Retina (tissue), 1 donor: Measurements from ENCODE around the gene CALHM3.

Experiments
- DNase-seq: peaks from one replicate; pipeline ENCODE4 v3.0.0-alpha.2; 2016

The CALHM3 gene

DNA sequence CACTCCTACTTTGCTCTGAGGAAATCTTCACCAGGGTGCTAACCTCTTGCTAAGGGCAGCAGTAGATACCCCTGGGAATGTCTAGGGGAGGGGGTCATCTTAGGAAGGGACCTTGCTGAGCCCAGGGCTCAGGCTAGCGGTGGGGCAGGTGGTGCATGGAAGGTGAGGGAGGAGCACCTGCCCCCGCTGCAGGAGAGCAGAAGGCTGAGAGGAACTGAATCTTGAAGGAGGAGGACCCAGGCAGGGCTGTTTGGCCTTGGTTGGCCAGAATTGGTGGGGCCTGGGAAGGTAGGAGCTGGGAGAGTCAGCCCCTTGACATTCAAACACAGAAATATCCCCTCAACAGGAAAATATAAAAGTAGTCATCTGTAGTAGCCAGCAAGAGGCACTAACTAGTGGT, 7.0 kb downstream of the CALHM3 start:
- DNase-seq = no peak

DNA sequence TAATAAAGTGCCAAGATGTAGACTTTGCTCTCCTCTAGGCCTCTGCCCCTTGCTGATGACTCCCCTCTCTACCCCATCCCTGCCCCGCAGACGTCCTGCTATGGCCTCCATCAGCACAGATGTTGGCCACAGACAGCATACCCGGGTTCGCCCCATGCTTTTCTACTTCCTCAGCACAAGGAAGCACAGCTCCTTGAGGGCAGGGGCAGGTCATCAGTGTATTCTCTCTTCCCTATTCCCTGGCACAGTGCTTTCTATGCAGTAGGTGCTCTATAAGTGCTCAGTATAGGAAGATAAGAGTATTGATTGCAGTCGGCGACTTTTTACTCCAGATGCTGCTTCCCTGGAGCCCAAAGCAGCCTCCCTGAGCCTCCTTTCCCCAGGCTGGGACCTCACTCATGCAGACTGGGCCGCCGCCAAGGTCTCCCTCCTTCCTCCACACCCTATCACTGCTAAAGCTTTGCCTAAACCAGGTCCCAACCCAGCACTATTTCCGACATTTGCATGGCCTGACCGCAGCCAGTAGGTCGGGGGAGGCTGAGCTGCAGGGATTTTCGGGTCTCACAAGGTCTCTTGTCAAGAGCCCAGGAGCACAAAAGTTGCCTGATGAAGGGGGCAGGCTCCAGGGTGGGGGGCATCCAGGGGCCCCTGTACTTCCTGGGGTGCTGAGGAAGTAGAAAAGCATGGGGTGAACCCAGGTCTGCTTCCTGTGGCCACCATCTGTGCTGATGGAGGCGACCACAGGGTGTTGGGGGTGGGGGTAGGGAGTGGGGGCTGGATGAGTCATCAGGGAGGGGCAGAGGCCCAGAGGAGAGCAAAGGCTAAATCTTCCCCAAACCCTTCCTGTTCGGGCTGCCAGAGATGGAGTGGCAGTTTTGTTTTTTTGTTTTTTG, 8.0 kb downstream of the CALHM3 start:
- no peak for DNase-seq

- no peak for DNase-seq
These were observed 9.8 kb downstream of the CALHM3 start for GRCh38 chr10:103469201-103469600.

DNA sequence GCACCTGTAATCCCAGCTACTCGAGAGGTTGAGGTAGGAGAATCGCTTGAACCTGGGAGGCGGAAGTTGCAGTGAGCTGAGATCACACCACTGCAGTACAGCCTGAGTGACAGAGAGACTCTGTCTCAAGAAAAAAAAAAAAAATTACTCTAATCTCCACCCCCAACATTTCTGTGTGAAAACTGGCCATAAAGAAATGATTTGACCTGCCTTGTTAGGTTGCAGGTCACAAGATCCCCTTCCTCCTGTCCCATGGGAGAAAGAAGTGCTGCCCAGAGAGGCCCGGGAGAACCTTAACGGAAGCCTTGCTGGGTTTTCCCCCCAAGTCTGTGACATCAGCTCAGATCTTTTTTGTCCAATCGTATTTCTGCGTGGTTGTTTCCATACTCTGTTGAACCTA, 11.6 kb downstream of the CALHM3 start:
- DNase-seq = no peak

GRCh38 chr10:103466734-103467133, 12.3 kb downstream of the CALHM3 start:
- DNase-seq = no peak

GRCh38 chr10:103465411-103466179, 13.4 kb downstream of the CALHM3 start:
- DNase-seq = no peak

DNA sequence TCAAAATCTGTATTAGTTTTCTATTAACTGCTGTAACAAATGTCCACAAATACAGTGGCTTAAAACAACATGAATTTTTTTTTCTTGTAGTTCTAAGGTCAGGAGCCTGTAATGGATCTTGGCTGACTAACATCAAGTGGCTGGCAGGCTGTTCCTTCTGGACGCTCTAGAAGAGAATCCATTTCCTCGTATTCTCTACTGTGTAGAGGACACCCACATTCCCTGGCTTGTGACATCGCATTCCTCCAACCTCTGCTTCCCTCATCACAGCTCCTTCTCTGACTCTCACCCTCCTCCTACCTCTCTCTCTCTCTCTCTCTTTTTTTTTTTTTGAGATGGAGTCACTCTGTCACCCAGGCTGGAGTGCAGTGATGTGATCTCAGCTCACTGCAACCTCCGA, 15.5 kb downstream of the CALHM3 start:
- no peak for DNase-seq

DNA sequence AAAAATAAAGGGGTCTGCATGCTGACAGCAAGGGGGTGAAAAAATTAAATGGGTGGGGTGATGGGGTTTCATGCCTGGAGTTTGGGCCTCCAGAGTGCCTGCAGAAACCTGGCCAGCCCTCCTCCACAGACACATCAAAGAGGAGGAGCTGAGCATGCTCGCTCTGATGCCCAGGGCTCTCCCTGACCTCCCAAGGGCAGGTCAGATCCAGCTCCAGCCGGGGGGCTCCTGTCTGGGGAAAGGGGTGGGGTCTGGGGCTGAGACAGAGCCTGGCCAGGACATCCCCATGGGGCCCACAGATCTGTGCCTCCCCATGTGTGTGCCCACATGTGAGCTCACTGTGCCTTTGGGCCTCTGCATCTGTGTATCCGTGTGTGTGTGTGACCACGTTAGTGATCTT, 19.4 kb downstream of the CALHM3 start:
- DNase-seq = no peak

- no peak for DNase-seq
These were observed 20.3 kb downstream of the CALHM3 start, which contains the start of gene CALHM1 for GRCh38 chr10:103458720-103459119. TSS of gene CALHM1 (minus strand) at chr10:103458900. CDS start at chr10:103458751, 149 bp downstream.

GRCh38 chr10:103457896-103458583, 21.0 kb downstream of the CALHM3 start:
- DNase-seq = no peak

DNA sequence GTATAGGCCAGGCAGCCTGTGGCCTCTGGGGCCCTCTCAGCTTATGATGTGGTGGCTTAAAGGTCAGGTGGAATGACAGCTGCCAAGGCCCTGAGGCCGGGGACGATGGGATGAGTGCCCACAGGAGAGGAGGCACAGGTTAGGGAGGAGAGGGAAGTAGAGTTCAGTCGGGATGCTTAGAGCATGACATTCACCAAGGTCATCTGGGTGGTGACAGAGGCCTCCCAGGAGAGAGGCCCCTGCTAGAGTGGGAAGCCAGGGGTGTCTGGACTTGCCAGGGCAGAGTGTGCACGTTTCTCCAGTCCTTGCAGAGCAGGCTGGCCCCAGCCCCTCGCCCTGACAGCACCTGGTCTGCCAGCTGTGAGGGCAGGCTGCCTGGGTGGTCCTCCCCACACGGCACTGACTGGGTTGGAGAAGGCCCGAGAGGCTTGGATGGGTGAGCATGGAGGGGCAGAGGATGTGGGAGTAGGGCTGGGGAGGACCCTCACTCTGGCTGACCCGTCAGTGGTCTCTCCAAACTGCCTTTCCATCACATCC, 21.8 kb downstream of the CALHM3 start:
- DNase-seq = no peak

DNA sequence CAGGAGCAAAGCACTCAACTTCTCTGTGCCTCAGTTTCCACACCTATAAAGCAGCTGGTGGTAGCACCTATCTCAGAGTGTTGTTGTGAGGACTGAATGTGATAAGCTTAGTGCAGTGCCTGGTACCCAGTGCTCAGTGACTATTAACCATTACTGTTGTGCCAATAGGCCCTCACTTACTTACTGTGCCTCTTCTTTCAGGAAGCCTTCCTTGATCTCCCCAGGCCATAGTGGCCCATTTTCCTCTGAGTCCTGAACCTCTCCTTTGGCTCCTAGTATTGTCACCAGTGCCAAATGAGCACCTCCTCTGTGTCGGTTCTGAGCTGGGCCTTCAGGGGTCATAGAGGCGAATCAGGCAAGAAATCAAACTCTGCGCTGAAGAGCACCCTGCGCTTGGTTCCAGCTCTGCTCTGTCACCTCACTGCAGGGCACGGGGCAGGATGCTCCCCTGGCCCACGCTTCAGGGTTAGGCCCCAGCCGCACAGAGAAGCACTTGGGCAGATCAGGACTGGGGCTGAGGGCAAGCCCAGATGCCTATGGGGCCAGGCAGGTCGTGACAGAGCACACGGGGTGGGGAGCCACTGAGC, 22.9 kb downstream of the CALHM3 start:
- DNase-seq = no peak

DNA sequence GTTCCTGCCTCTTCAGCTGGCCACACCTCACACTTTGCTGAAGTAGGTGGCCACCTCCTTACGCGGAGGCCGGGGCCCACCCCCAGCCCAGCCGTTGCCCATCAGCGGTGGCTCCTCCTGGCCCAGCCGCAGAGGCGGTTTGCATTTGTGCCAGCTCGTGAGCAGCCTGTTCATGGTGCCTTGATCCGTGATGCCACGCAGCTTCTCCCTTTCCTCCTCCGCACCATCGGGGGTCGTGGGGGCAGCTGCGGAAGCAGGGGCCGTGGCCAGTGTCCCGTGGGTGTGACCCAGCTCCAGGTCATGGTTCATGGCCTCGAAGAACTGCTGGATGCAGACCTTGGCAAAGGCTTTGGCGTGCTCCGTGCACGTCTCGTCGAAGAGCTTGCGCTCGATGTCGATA, 23.8 kb downstream of the CALHM3 start:
- no peak for DNase-seq

DNA sequence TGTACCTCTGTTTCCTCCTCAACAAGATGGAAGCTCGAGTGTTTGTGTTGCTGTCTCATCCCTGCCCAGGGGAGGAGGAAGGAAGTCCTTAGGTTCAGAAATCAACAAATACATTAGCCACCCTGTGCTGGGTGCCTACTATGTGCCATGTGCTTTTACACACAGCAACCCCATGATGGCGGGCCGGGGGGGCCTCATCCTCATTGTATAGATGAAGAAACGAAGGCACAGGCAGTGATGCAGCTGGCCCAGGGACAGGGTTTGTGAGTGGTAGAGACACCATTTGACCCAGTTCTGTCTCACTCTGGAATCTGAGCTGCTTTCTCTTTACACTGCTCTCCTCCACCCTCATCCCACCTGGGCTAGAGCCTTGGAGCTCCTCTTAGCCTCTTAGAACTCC, 25.0 kb downstream of the CALHM3 start:
- no peak for DNase-seq

DNA sequence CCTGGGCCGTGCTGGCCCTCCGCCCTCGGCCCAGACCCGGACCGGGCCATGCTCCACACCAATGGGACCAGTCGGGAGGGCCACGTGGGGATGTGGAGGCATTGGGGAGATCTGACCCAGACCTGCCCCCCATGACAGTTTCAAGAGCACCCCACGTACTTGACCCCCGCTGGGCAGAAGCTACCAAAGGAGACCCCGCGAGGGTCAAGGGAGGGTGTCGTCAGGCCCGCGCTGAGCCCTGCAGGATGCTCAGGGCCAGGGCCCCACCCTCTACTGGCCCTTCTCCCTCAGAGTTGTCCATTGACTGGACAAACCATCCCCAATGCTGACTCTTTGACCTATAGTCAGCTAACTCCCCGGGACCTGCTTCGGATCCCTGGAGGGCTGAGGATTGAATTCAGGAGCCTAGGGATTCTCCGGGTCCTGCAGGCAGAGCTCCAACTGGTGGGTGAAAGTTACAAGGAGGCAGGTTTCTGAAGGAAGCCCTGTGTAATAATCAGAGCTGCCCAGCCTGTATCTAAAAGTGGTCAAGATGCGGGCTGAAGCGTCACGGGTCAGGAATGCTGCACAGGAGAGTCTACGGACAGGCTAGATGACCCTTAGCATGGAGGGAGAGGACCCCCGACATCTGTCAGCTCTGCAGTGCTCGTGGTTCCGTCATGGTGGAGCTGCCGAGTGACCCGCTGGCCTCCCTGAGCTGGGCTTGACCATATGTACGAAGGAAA, 26.4 kb downstream of the CALHM3 start:
- DNase-seq = no peak

- DNase-seq = peak; percentile 84
These were observed 27.1 kb downstream of the CALHM3 start, which contains the start of gene CALHM2 for GRCh38 chr10:103451831-103452505. TSS of gene CALHM2 (minus strand) at chr10:103452370. CDS start at chr10:103449941, 2,429 bp downstream.

DNA sequence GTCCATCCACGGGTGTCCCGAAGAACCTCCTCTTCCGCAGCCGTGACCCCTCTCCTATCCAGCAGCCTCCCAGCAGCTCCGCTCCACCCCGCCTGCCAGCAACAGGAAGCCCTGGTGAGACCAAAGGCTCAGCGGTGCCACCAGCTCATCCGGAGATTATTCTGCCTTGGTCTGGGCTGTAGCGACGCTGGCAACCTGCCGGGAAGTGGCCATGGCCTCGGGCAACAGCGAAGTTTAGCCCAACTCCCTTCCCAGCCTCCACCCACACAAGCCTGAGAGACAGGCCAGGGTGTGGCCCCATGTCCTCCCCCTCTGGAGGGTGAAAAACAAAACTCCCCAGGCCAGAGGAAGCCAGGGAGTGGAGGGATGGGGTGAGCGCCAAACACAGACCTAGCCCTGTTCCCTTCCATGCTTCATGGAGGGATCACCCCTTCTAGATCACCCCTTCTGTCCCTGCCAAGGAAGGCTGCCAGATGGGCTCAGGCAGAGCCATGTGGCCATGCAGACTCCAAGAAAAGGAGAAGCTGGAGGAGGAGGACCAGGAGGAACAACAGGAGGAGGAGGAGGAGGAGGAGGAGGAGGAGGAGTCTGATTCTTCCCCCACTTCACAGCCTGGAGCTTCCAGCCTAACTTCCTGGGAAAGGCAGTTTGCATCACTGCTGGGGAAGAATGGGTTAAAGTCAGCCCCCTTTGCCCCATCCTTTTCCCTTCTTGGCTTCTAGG, 27.8 kb downstream of the CALHM3 start:
- no peak for DNase-seq

DNA sequence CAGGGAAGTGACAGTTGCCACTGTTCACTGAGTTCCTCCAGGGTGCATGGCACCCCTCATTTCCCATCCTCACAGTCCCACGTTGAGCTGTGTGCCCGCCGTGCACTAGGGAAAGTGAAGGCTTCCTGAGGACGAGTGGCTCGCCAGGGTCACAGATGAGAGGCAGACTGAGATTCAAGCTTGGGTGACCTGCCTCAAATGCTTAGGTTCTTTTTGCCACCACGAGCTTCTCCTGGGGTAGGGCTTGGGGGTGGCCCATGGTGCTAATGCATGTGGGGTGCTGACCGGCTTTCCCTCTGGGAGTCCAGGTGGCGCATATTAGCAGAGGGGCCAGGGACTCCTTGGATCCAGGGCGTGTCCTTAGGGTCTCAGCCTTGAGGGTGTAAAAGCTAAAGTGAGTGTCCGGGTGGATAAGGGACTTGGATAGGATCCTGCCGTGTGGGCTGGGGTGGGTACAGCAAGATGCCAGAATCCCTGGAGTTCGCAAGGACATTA, 28.8 kb downstream of the CALHM3 start:
- DNase-seq = no peak

DNA sequence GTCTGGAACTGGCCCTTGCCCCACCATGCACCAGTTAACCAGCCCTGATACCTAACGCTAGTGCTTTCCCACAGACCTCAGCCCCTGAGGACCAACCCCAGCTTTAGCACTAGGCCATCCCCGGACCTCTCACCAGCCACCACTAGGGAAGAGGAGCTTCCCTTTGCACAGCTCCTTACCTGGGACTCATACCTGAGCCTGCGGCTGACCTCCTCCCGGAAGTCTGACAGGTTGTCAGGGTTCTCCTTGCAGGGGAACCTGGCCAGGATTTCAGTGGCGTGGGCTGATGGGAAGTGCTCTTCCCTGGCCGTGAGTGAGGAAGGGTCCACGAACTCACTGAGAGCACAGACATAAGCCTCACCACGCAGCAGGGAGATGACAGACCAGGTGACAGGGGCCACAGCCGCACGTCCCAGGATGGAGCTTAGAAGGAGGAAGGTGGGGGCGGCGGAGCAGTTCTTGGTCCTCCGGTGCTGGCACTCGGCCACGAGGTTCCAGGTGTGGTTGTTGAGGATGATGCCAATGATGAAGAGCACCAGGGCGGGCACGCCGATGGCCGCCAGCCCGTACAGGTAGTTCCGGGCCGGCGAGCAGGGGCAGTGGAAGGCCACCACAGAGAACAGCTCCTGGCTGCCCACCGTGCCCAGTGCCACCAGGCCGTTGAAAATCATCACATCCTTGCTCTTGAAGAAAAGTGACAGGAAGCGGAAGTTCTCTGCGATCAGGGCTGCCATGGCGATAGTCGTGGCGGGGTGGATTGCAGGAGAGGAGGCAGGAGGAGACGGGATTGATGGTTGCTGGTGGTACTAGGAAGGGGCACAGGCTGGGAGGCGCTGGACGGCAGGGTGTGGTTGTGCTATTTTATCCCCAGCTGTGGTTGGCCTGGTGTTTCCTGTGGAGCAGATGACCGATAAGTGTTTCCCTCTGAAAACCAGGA, 29.6 kb downstream of the CALHM3 start:
- DNase-seq = no peak
